ENCODE measurements around the gene IL1RAPL1.

Gene IL1RAPL1

GRCh38 chrX:28590396-28590795 lies 3.1 kb downstream of the IL1RAPL1 start:
- peak; percentile 35 for TF ChIP-seq CTCF (IDR thresholded peaks at IDR 0.05; ENCODE audit: low read depth, low read length, missing control alignments)
- in situ Hi-C loops (cut with HindIII; ENCODE audit: low sequenced_read_pairs): no loop called here
- no peak overlapping the region for H3K4me3 ChIP-seq (ENCODE audit: low read depth, low read length)
- DNase-seq (ENCODE audit: low read depth): no peak

GRCh38 chrX:28591542-28591941 lies 4.3 kb downstream of the IL1RAPL1 start:
- TF ChIP-seq CTCF (IDR thresholded peaks at IDR 0.05; ENCODE audit: low read depth, low read length, missing control alignments): no peak
- in situ Hi-C loops (cut with HindIII; ENCODE audit: low sequenced_read_pairs): no loop called here
- no peak for DNase-seq (ENCODE audit: low read depth)
- H3K4me3 ChIP-seq (ENCODE audit: low read depth, low read length): no peak overlapping the region

GRCh38 chrX:28595346-28595745 lies 8.1 kb downstream of the IL1RAPL1 start:
- in situ Hi-C loops (cut with HindIII; ENCODE audit: low sequenced_read_pairs): no loop called here
- no peak for TF ChIP-seq CTCF (IDR thresholded peaks at IDR 0.05; ENCODE audit: low read depth, low read length, missing control alignments)
- no peak for DNase-seq (ENCODE audit: low read depth)
- H3K4me3 ChIP-seq (ENCODE audit: low read depth, low read length): no peak overlapping the region

- TF ChIP-seq CTCF (IDR thresholded peaks at IDR 0.05; ENCODE audit: low read depth, low read length, missing control alignments): no peak
- DNase-seq (ENCODE audit: low read depth): no peak
- in situ Hi-C loops (cut with HindIII; ENCODE audit: low sequenced_read_pairs): no loop called here
- no peak overlapping the region for H3K4me3 ChIP-seq (ENCODE audit: low read depth, low read length)
Observed at GRCh38 chrX:28599957-28600356, 12.7 kb downstream of the IL1RAPL1 start.

- in situ Hi-C loops (cut with HindIII; ENCODE audit: low sequenced_read_pairs): no loop called here
- no peak overlapping the region for H3K4me3 ChIP-seq (ENCODE audit: low read depth, low read length)
Observed at GRCh38 chrX:28609003-28609402, 21.8 kb downstream of the IL1RAPL1 start.

GRCh38 chrX:28609917-28610613 lies 22.8 kb downstream of the IL1RAPL1 start:
- H3K4me3 ChIP-seq (ENCODE audit: low read depth, low read length): no peak overlapping the region
- no peak for DNase-seq (ENCODE audit: low read depth)
- in situ Hi-C loops (cut with HindIII; ENCODE audit: low sequenced_read_pairs): no loop called here
- no peak for TF ChIP-seq CTCF (IDR thresholded peaks at IDR 0.05; ENCODE audit: low read depth, low read length, missing control alignments)

More at GRCh38 chrX:28609003-28609402, 21.8 kb downstream of the IL1RAPL1 start:
- DNase-seq (ENCODE audit: low read depth): no peak
- TF ChIP-seq CTCF (IDR thresholded peaks at IDR 0.05; ENCODE audit: low read depth, low read length, missing control alignments): no peak
